Gastroesophageal sphincter (tissue), 3 donors: Measurements from ENCODE around the gene IGSF11.
A peak's percentile ranks its signal among the peaks of the same experiment; 100 is the strongest.

Source experiments
- EP300 ChIP-seq: sonication (generic); formaldehyde crosslinking; IDR thresholded peaks from one replicate; pipeline ENCODE4 v1.6.1; 2017; ENCODE audit warnings: antibody characterized with exemption, mild to moderate bottlenecking
- POLR2A ChIP-seq, 2 donors: fragments of 450-650 bp; IDR thresholded peaks; one replicate each; pipeline ENCODE4 v1.6.1; 2017; ENCODE audit warnings: antibody characterized with exemption in 2 of 2, mild to moderate bottlenecking in 2 of 2, moderate library complexity in 1 of 2
- POLR2AphosphoS5 ChIP-seq: sonication (generic); formaldehyde crosslinking; IDR thresholded peaks from one replicate; pipeline ENCODE4 v1.6.1; 2017; ENCODE audit warnings: antibody characterized with exemption
- TF ChIP-seq, protein P1 (sequence below), 4 experiments: fragments of 200-600 bp in 2 of 4; fragments of 450-650 bp in 2 of 4; sonication (generic) in 1 of 4; IDR thresholded peaks; one replicate each; pipeline ENCODE4 v1.5.1; 2017 to 2019; ENCODE audit warnings: antibody characterized with exemption in 4 of 4, mild to moderate bottlenecking in 2 of 4, moderate library complexity in 2 of 4

DNA sequence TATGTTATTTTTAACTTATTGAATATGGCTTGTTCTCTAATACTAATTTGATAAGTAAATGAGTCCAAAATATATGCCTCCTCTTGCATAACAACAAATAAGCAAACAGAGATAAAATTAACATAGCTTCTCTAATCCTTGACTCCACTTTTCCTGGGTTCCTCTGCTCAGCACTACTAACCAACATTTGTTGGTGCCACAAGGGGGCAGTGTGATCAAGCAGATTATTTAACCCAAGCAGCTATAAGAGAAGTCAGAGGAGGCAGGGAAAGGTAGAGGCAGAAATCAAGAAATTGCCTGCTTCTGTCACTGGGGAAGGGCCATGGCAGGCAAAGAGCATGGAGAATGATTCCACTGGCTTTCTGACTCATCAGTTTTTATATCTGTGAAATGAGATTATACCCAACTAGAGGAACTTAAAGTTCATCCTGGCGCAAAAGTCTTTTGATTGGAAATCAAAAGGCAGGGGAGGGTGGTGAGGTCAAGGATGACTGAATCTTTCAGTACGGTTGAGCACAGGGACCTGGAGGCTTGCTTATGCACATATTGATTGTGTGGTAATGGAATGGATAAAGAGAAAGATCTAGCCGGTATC, 152.2 kb downstream of the IGSF11 start:
- TF ChIP-seq, protein P1, sequence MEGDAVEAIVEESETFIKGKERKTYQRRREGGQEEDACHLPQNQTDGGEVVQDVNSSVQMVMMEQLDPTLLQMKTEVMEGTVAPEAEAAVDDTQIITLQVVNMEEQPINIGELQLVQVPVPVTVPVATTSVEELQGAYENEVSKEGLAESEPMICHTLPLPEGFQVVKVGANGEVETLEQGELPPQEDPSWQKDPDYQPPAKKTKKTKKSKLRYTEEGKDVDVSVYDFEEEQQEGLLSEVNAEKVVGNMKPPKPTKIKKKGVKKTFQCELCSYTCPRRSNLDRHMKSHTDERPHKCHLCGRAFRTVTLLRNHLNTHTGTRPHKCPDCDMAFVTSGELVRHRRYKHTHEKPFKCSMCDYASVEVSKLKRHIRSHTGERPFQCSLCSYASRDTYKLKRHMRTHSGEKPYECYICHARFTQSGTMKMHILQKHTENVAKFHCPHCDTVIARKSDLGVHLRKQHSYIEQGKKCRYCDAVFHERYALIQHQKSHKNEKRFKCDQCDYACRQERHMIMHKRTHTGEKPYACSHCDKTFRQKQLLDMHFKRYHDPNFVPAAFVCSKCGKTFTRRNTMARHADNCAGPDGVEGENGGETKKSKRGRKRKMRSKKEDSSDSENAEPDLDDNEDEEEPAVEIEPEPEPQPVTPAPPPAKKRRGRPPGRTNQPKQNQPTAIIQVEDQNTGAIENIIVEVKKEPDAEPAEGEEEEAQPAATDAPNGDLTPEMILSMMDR (IDR thresholded peaks at IDR 0.05) = peak; percentile 67 to 77 (median 74)
- TF ChIP-seq POLR2A (IDR thresholded peaks at IDR 0.05) = no peak
- TF ChIP-seq EP300 = no peak
- TF ChIP-seq POLR2AphosphoS5 = no peak
